Fibroblast of skin of left quadriceps (primary cell): ENCODE measurements around the gene C3orf20.

Source experiments
- DNase-seq, 2 experiments: peaks; one replicate each; pipeline ENCODE4 v3.0.0-alpha.2; 2013; ENCODE audit warnings: low read depth in 2 of 2

Gene C3orf20

GRCh38 chr3:14758297-14758696 is 83.4 kb downstream of the C3orf20 start:
- no peak for DNase-seq

GRCh38 chr3:14758959-14759358 is 84.0 kb downstream of the C3orf20 start:
- DNase-seq: no peak

GRCh38 chr3:14760185-14760584 is 85.2 kb downstream of the C3orf20 start:
- no peak for DNase-seq

GRCh38 chr3:14761121-14761672 is 86.3 kb downstream of the C3orf20 start:
- no peak for DNase-seq

- DNase-seq: no peak
These were observed 86.9 kb downstream of the C3orf20 start for GRCh38 chr3:14761866-14762265.

GRCh38 chr3:14762701-14763100 is 87.8 kb downstream of the C3orf20 start:
- no peak for DNase-seq

- no peak for DNase-seq
These were observed 89.6 kb downstream of the C3orf20 start for GRCh38 chr3:14764331-14765059.

GRCh38 chr3:14765060-14765400 is 90.1 kb downstream of the C3orf20 start:
- no peak for DNase-seq

- no peak for DNase-seq
These were observed 90.9 kb downstream of the C3orf20 start for GRCh38 chr3:14765576-14766427.

GRCh38 chr3:14766428-14767244 is 91.7 kb downstream of the C3orf20 start:
- DNase-seq: no peak

- no peak for DNase-seq
These were observed 92.5 kb downstream of the C3orf20 start for GRCh38 chr3:14767245-14768051.

GRCh38 chr3:14768182-14768790 is 93.3 kb downstream of the C3orf20 start:
- DNase-seq: no peak

GRCh38 chr3:14768881-14769280 is 93.9 kb downstream of the C3orf20 start:
- no peak for DNase-seq

GRCh38 chr3:14769544-14770325 is 94.8 kb downstream of the C3orf20 start:
- DNase-seq: no peak

GRCh38 chr3:14770591-14770990 is 95.7 kb downstream of the C3orf20 start:
- DNase-seq: no peak

GRCh38 chr3:14771593-14772497 is 96.9 kb downstream of the C3orf20 start:
- DNase-seq: no peak

- DNase-seq: no peak
These were observed 97.7 kb downstream of the C3orf20 start for GRCh38 chr3:14772533-14773138.

GRCh38 chr3:14773281-14773680 is 98.3 kb downstream of the C3orf20 start:
- no peak for DNase-seq
